A673 (cell line): ENCODE results near the gene PSME3IP1. TPM values are rescaled to one million over a fixed set of nuclear protein-coding genes. Genes with fewer than 3 reads are reported as not detected.

Experiments used
- BruUV-seq: library from RNA; stranded (reverse); fragments of 400-500 nt; replicated peaks from 2 replicates; lab custom pipeline; 2021; lab: Mats Ljungman, UMichigan
- CTCF ChIA-PET: fragments of 300-600 bp; sonication (Branson Sonifier 250); formaldehyde crosslinking; loops from one replicate; lab custom pipeline; 2022; ENCODE audit warnings: antibody characterized with exemption; lab: Charles Lee
- POLR2A ChIA-PET: fragments of 300-600 bp; sonication (Branson Sonifier 250); formaldehyde crosslinking; loops from one replicate; lab custom pipeline; 2022; ENCODE audit warnings: antibody characterized with exemption; ENCODE audit not compliant: low non-redundant PET; lab: Charles Lee
- DNase-seq: peaks from one replicate; pipeline ENCODE4 v3.0.0-alpha.2; 2015; ENCODE audit warnings: low spot score
- H3K27ac ChIP-seq: fragments of 200-600 bp; sonication (generic); 2 replicates; pipeline ENCODE4 v1.5.1; 2016; ENCODE audit warnings: mixed run types, low read depth, mild to moderate bottlenecking, mixed read lengths, antibody characterized with exemption, low read length; ENCODE audit not compliant: poor library complexity, severe bottlenecking
- H3K27me3 ChIP-seq: fragments of 200-600 bp; sonication (generic); replicated peaks from 2 replicates; pipeline ENCODE4 v1.6.1; 2017; ENCODE audit warnings: mixed run types, low read depth, mild to moderate bottlenecking, mixed read lengths, antibody characterized with exemption, low read length; ENCODE audit not compliant: insufficient read depth, poor library complexity
- H3K36me3 ChIP-seq: fragments of 200-600 bp; sonication (generic); 2 replicates; pipeline ENCODE4 v1.6.1; 2016; ENCODE audit warnings: mixed run types, mild to moderate bottlenecking, mixed read lengths, antibody characterized with exemption, low read length; ENCODE audit not compliant: insufficient read depth, poor library complexity, severe bottlenecking
- H3K4me1 ChIP-seq: fragments of 200-600 bp; sonication (generic); 2 replicates; pipeline ENCODE4 v1.6.1; 2017; ENCODE audit warnings: mixed run types, mild to moderate bottlenecking, mixed read lengths, antibody characterized with exemption, low read length; ENCODE audit not compliant: insufficient read depth, poor library complexity, severe bottlenecking
- H3K4me3 ChIP-seq: fragments of 200-600 bp; sonication (generic); 2 replicates; pipeline ENCODE4 v1.5.1; 2016; ENCODE audit warnings: low read depth, mixed run types, mild to moderate bottlenecking, mixed read lengths, low read length; ENCODE audit not compliant: poor library complexity, severe bottlenecking
- H3K9me3 ChIP-seq: fragments of 200-600 bp; sonication (generic); 2 replicates; pipeline ENCODE4 v1.6.1; 2016; ENCODE audit warnings: mixed run types, low read depth, mild to moderate bottlenecking, mixed read lengths, antibody characterized with exemption, low read length; ENCODE audit not compliant: poor library complexity, severe bottlenecking
- CTCF ChIP-seq: fragments of 300-800, 200-600 bp; sonication (generic); conservative IDR thresholded peaks from 2 replicates; pipeline ENCODE4 v1.5.1; 2017; ENCODE audit warnings: low read depth, mild to moderate bottlenecking, antibody characterized with exemption, low read length, moderate library complexity, mixed read lengths
- EZH2 ChIP-seq: fragments of 200-600 bp; sonication (generic); IDR thresholded peaks from 2 replicates; pipeline ENCODE4 v1.6.1; 2017; ENCODE audit warnings: borderline replicate concordance, low read depth, mild to moderate bottlenecking, mixed read lengths, antibody characterized with exemption, low read length; ENCODE audit not compliant: poor library complexity, severe bottlenecking
- intact Hi-C: fragments of 100-400 bp; cut with micrococcal nuclease; formaldehyde crosslinking; loops from one replicate; pipeline ENCODE4 v1.10.0; 2022; ENCODE audit not compliant: unreplicated experiment
- total RNA-seq: library from RNA; stranded (reverse); gene quantifications from 2 replicates; pipeline ENCODE4 v1.2.3, GENCODE V29; 2021

Gene PSME3IP1
- total RNA-seq, 1 experiment from 2014 or later, result 128 TPM

- DNase-seq, result no peak
- no TSS peak for BruUV-seq
- ChIA-PET CTCF (interaction anchor here (1.3 kb wide), 1 partner anchor 14 kb away, joined by 4 read pairs; no protein-coding TSS in a partner anchor), POLR2A (interaction anchor here (0.6 kb wide), 1 partner anchor 1002 kb away, joined by 3 read pairs; no protein-coding TSS in a partner anchor)
- Histone ChIP-seq H3K4me3 (no peak overlapping the region), H3K9me3 (no peaks in the 10 kb centered on the region), H3K4me1 (peaks cover 8% of the 10 kb centered on the region), H3K27me3 (no peaks in the 10 kb centered on the region), H3K27ac (no peak overlapping the region), H3K36me3 (no peaks in the 10 kb centered on the region)
- TF ChIP-seq EZH2 (no peak), CTCF (no peak)
- intact Hi-C loops, result no loop called here
Measured at GRCh38 chr16:57107321-57107922, 78.4 kb downstream of the PSME3IP1 start.

- CTCF ChIA-PET, result interaction anchor here (1.3 kb wide), 1 partner anchor 14 kb away, joined by 4 read pairs; no protein-coding TSS in a partner anchor
- no peaks in the 10 kb centered on the region for H3K9me3 ChIP-seq
- no peaks in the 10 kb centered on the region for H3K27me3 ChIP-seq
- H3K4me1 ChIP-seq, result peaks cover 8% of the 10 kb centered on the region
- DNase-seq, result no peak
- POLR2A ChIA-PET, result interaction anchor here (0.6 kb wide), 1 partner anchor 1001 kb away, joined by 3 read pairs; no protein-coding TSS in a partner anchor
- no TSS peak for BruUV-seq
- TF ChIP-seq EZH2 (no peak), CTCF (no peak)
- H3K27ac ChIP-seq, result no peak overlapping the region
- intact Hi-C loops, result no loop called here
- H3K4me3 ChIP-seq, result no peak overlapping the region
- no peaks in the 10 kb centered on the region for H3K36me3 ChIP-seq
Measured at GRCh38 chr16:57106767-57107166, 79.1 kb downstream of the PSME3IP1 start.

GRCh38 chr16:57105184-57105583 lies 80.7 kb downstream of the PSME3IP1 start:
- POLR2A ChIA-PET, result interaction anchor here (0.5 kb wide), 1 partner anchor 18 kb away, joined by 3 read pairs; no protein-coding TSS in a partner anchor
- no peak overlapping the region for H3K27ac ChIP-seq

More at GRCh38 chr16:57105184-57105583, 80.7 kb downstream of the PSME3IP1 start:
- H3K9me3 ChIP-seq, result no peaks in the 10 kb centered on the region
- TF ChIP-seq EZH2, result no peak
- TF ChIP-seq CTCF, result no peak
- no peak overlapping the region for H3K4me3 ChIP-seq
- DNase-seq, result no peak
- H3K4me1 ChIP-seq, result peaks cover 8% of the 10 kb centered on the region
- CTCF ChIA-PET, result no interaction called here
- no TSS peak for BruUV-seq
- no peaks in the 10 kb centered on the region for H3K36me3 ChIP-seq
- H3K27me3 ChIP-seq, result no peaks in the 10 kb centered on the region
- intact Hi-C loops, result no loop called here
